Activated T-cell treated with anti-CD3 and anti-CD28 coated beads, Interleukin-2, amount 50 U/mL, for 24 hours (primary cell): Measurements from ENCODE around the gene SKIDA1.

Source experiments
- DNase-seq: peaks from one replicate; pipeline ENCODE4 v3.0.0-alpha.2; 2020
- H3K27ac Mint-ChIP-seq: 2 replicates; pipeline ENCODE4 v1.8.0; 2020; ENCODE audit warnings: mild to moderate bottlenecking, mixed read lengths
- H3K27me3 Mint-ChIP-seq: 2 replicates; pipeline ENCODE4 v1.8.0; 2020; ENCODE audit warnings: mixed read lengths
- H3K36me3 Mint-ChIP-seq: 2 replicates; pipeline ENCODE4 v1.8.0; 2020; ENCODE audit warnings: low read depth, mixed read lengths
- H3K4me1 Mint-ChIP-seq: 2 replicates; pipeline ENCODE4 v1.8.0; 2020; ENCODE audit warnings: low read depth, mixed read lengths
- H3K4me3 Mint-ChIP-seq: 2 replicates; pipeline ENCODE4 v1.8.0; 2020; ENCODE audit warnings: mild to moderate bottlenecking, moderate library complexity, mixed read lengths
- H3K9me3 Mint-ChIP-seq: 2 replicates; pipeline ENCODE4 v1.8.0; 2020; ENCODE audit warnings: mixed read lengths

The SKIDA1 gene

GRCh38 chr10:21464134-21464533, 61.3 kb downstream of the SKIDA1 start:
- Mint-ChIP-seq H3K27me3 (peaks cover 6% of the 10 kb centered on the region), H3K27ac (no peak overlapping the region), H3K9me3 (no peaks in the 10 kb centered on the region), H3K4me3 (no peak overlapping the region), H3K36me3 (no peaks in the 10 kb centered on the region), H3K4me1 (no peaks in the 10 kb centered on the region)
- no peak for DNase-seq
